Hepatocyte (in vitro differentiated cells): ENCODE results near the gene TBC1D2.

Experiments used
- CTCF ChIP-seq: fragments of 200-600 bp; sonication (generic); IDR thresholded peaks from 2 replicates; pipeline ENCODE4 v1.5.1; 2016; ENCODE audit warnings: antibody characterized with exemption, mild to moderate bottlenecking; ENCODE audit not compliant: poor library complexity
- EZH2 ChIP-seq: fragments of 200-600 bp; sonication (generic); IDR thresholded peaks from 2 replicates; pipeline ENCODE4 v1.6.1; 2016; ENCODE audit warnings: antibody characterized with exemption, mild to moderate bottlenecking, borderline replicate concordance
- EZH2phosphoT487 ChIP-seq: fragments of 200-600 bp; sonication (generic); IDR thresholded peaks from one replicate; pipeline ENCODE4 v1.6.1; 2018; ENCODE audit warnings: antibody characterized with exemption, mild to moderate bottlenecking, low read depth, moderate library complexity; ENCODE audit not compliant: unreplicated experiment, severe bottlenecking

- TF ChIP-seq EZH2 (no peak), CTCF (no peak), EZH2phosphoT487 (no peak)
Observed at GRCh38 chr9:98175028-98175569, 80.3 kb downstream of the TBC1D2 start.
